HG02970 (cell line): ENCODE measurements around the gene SREBF1.
"Not testable (repeated sequence)": the region's sequence is repeated elsewhere in the genome, so short reads cannot be mapped to it uniquely, and the experiment has no call there.

ENCODE experiments used
- ATAC-seq: cut with Tn5 transposase; IDR thresholded peaks from one replicate; pipeline ENCODE4 v1.9.1; 2021; ENCODE audit warnings: mild to moderate bottlenecking, moderate library complexity, moderate number of reproducible peaks; ENCODE audit not compliant: unreplicated experiment, low FRiP score

SREBF1 gene

DNA sequence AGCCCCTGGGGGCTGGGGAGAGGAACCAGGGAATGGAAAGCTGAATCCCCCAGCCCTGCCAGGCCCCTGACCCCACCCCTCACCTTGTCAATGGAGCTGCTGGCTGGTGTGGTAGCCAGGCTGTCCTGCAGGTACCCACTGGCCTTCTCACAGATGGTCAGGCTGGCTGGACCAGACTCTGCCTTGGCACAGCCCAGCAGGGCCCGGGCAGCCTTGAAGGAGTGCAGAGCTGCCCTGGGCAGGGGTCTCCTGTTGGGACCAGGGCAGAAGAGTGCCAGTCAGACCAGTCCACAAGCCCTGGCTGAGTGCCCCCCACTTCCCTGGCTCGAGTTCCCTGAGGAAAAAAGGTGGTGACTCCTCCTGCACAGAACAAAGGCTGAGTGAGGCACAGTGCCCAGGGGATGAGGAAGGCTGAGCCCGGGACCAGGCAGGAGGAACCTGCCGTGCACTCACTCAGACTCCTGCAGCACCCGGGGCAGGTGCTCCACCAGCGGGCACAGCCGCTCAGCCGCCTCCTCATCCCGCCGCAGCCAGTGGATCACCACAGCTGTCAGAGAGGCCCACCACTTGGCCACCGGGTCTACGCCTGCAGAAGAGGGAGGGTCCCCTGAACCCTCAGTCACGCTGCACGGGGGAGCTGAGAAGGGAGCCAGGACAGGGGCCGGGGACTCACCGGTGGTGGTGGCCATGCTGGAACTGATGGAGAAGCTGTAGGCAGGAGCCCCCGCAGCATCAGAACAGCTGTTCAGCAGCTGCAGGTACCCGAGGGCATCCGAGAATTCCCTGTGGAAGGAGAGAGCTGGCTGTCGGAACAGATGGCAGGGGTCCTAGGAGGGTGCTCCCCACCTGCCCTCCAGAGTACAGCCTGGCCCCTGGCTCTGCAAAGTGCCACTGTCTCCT, 22.4 kb downstream of the SREBF1 start:
- ATAC-seq = no peak

DNA sequence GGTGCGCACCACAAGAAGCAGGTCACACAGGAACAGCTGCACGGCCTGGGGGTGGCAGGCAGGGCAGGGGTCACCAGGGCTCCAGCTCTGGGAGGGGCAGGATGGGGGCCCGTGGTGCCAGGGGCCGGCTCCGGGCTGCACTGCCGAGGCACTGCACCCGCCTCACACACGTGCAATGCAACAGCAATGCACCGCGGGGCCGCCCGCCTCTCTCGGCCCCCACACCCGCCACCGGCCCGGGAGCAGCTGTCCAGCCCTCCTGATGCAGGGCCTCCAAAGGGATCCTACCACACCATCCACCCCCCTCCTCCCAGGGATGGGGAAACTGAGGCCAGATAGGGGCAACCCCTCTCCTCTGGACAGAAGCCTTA, 23.1 kb downstream of the SREBF1 start:
- ATAC-seq = no peak

GRCh38 chr17:17813055-17813724, 23.6 kb downstream of the SREBF1 start:
- ATAC-seq = no peak

GRCh38 chr17:17812211-17813054, 24.4 kb downstream of the SREBF1 start:
- no peak for ATAC-seq

- no peak for ATAC-seq
Measured at GRCh38 chr17:17811381-17812210, 25.2 kb downstream of the SREBF1 start.

DNA sequence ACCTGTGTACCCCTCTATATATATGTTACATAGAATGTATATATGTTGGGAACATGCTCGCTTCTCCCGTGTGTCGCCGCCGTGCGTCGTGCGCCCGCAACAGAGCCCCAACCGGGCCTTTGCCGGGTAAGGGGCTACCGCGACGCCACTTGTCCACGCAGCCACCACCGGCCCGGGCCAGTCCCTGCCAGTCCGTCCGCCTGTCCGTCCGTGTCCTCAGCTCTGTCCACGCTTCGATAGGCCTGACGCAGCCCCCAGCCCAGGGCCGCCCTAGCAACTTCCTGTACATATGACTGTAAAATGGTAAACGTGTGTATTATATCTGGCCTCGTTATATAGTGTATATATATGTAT, 25.9 kb downstream of the SREBF1 start:
- ATAC-seq = no peak

DNA sequence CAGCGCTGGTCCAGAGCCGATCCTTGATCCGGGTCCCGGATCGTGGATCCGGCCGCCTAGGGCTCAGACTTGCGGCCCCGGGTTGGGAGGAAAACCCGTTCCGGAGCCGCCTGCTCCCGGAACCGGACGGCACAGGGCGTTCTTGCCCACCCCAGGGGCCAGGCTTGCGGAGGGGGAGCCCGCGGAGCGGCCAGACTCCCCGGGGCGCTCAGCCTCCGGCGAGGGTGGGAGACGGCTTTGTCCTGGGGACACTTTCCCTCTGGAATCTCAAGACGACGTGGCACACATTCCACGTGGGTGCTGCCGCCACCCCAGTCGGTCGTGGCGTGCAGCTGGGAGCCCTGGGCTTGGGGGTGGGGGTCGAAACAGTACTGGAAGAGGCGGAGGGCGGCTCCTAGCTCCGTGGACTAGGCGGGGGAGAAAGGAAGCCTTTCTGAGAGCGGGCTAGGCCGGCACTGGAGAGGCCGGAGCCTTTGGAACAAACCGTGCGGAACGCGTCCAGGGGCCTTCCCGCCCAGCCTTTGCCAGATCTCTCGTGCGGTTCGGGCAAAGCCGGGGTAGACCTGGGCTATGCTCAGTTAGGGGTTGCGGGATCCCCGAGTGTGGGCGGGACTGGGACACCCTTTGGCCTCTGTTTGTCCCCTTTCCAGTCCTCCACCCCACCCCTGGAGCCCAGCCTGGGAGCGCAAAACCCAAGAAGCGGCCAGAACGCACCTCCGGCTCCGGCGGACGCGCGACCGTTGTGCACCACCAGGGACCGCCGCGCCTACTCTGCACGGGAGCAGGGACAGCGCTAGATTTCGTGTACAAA, 26.5 kb downstream of the SREBF1 start:
- no peak for ATAC-seq

DNA sequence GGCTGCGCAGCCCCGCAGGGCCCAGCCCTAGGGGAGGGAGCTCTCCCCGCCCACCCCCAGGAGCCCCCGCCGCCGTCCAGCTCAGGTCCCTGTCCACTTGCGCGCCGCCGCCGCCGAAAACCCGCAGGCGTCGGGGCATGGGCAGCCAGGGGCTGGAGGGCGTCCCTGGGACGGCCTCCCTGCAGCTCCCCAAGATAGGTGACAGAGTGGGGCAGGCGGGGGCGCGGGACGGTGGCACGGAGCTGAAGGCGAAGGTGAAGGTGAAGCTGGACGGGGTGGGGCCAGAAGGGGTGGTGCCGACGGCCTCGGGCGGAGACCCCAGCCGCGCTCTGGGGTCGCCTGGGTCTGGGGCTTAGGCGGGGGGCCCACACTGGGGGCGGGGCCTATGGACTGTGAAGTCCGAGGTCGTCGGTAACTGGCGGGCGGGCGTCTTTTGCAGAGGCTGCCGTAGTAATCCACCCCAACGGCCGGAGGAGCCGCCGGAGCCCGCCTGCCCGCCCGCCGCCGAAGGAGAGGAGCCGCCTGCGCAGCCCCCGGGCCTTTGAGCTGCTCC, 27.2 kb downstream of the SREBF1 start:
- ATAC-seq = no peak

GRCh38 chr17:17808706-17809432, 27.9 kb downstream of the SREBF1 start:
- ATAC-seq = no peak

- not testable (repeated sequence) for ATAC-seq
Measured at GRCh38 chr17:17808200-17808599, 28.6 kb downstream of the SREBF1 start.

- ATAC-seq = no peak
Measured at GRCh38 chr17:17807440-17807839, 29.3 kb downstream of the SREBF1 start.

- no peak for ATAC-seq
Measured at GRCh38 chr17:17806611-17807274, 30.0 kb downstream of the SREBF1 start.

GRCh38 chr17:17806035-17806434, 30.8 kb downstream of the SREBF1 start:
- ATAC-seq = no peak

DNA sequence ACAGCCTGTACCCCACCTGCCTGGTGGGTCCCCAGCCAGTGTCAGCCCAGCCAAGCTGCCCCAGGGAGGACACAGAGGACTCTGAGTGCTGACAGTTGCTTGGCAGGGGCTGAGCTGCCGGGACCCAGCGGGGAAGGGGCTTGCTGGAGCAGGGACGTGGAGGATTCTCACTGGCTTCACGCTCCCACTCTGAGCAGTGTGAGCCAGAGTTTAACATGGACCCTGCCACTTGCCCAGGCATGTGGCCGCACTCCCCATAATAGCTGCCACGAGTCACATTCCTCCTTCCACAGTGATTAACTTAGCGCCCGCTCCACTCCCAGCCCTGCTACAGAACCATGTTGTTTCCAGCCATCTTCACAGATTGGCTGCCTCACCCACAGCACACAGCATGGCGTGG, 31.2 kb downstream of the SREBF1 start:
- no peak for ATAC-seq

- ATAC-seq = no peak
Measured at GRCh38 chr17:17804007-17804406, 32.8 kb downstream of the SREBF1 start.

DNA sequence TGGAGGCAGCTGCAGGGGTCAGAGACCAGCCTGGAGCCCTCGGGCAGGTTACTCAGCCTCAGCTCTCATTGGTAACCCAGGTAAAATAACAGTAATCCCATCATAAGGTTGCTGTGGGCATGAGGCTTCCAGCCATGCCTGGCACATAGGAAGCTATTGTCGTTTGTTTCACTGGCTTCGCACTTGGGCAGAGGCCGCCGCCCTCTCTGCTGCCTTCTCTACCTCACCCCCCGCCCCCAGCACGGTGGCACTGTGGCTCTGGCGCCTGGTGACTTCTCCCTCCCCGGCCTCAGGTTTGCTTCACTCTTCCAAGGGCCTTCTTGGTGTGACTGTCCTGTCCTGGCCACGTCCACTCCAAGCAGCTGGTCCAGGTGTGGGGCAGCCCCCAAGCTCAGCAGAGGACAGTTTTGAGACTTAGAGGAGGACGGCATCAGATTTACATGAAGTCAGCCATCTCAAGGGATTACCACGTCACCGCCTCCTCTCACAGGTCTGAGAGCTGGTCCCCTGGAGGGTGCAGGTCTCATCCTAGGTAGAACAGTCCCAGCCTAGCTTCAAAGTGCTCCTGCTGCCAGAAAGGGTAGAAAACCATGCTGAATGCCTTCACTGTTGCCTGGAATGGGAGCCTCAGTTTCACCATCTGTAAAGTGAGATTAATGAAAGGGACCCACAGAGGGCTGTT, 34.8 kb downstream of the SREBF1 start:
- no peak for ATAC-seq

DNA sequence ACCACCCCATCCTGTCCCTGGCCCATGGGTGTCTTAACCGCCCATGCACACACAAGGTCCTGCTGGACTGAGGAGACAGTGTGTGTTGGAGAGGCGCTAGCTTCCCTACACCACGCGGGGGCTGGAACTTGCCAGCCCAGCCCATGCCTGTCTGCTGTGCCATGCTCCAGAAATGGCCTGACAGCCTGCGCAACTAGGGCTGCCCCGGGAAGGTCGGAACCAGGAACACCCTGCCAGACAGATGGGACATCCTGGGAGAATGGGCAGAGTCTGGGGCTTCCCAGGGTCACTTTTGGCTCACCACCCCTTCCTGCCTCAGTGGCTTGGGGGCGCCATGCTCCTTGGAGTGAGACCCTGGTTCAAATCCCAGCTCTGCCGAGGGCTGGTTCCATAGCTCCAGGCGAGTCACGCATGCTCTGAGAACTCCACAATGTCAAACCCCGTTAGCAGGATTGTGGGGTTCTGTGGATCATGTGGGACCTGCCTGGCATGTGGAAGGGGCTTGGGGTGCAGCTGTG, 36.2 kb downstream of the SREBF1 start:
- no peak for ATAC-seq
